Choroid plexus epithelial cell (primary cell): Measurements from ENCODE around the gene TSC1.
A peak's percentile ranks its signal among the peaks of the same experiment; 100 is the strongest.

Experiments
- DNase-seq: peaks from one replicate; pipeline ENCODE4 v3.0.0-alpha.2; 2010; ENCODE audit warnings: low read depth
- H3K4me3 ChIP-seq: 2 replicates; pipeline ENCODE4 v1.5.1; 2011; ENCODE audit warnings: low read depth, mild to moderate bottlenecking, control low read depth, low read length, moderate library complexity
- CTCF ChIP-seq: conservative IDR thresholded peaks from 2 replicates; pipeline ENCODE4 v1.5.1; 2011; ENCODE audit warnings: low read depth, mild to moderate bottlenecking, control low read depth, inconsistent platforms, low read length, moderate library complexity

Gene TSC1

GRCh38 chr9:132862533-132862932, 81.9 kb downstream of the TSC1 start:
- no peak overlapping the region for H3K4me3 ChIP-seq
- TF ChIP-seq CTCF: no peak
- no peak for DNase-seq

GRCh38 chr9:132861666-132862065, 82.8 kb downstream of the TSC1 start:
- no peak for DNase-seq
- no peak overlapping the region for H3K4me3 ChIP-seq
- TF ChIP-seq CTCF: no peak

GRCh38 chr9:132858751-132859150, 85.7 kb downstream of the TSC1 start:
- no peak for DNase-seq
- H3K4me3 ChIP-seq: no peak overlapping the region
- no peak for TF ChIP-seq CTCF

- H3K4me3 ChIP-seq: no peak overlapping the region
- DNase-seq: peak; percentile 78
- peak; percentile 21 for TF ChIP-seq CTCF
Observed at GRCh38 chr9:132857616-132858342, 86.6 kb downstream of the TSC1 start.

- peak; percentile 76 for DNase-seq
- H3K4me3 ChIP-seq: no peak overlapping the region
- no peak for TF ChIP-seq CTCF
Observed at GRCh38 chr9:132857031-132857430, 87.4 kb downstream of the TSC1 start.

- no peak overlapping the region for H3K4me3 ChIP-seq
- TF ChIP-seq CTCF: no peak
- no peak for DNase-seq
Observed at GRCh38 chr9:132855904-132856303, 88.5 kb downstream of the TSC1 start.

- no peak overlapping the region for H3K4me3 ChIP-seq
- no peak for TF ChIP-seq CTCF
- no peak for DNase-seq
Observed at GRCh38 chr9:132854832-132855231, 89.6 kb downstream of the TSC1 start.
